Fibroblast of villous mesenchyme (primary cell): Measurements from ENCODE around the gene MTG2. TPM values are rescaled to one million over a fixed set of nuclear protein-coding genes. Genes with fewer than 3 reads are reported as not detected.

Experiments used
- DNase-seq: peaks from one replicate; pipeline ENCODE4 v3.0.0-alpha.2; 2010; ENCODE audit warnings: low read depth
- H3K4me3 ChIP-seq: 2 replicates; pipeline ENCODE4 v1.5.1; 2011; ENCODE audit warnings: low read depth, mild to moderate bottlenecking, low read length
- total RNA-seq: library from RNA; depleted of rRNA; stranded (reverse); fragments of >200 nt; gene quantifications from 2 replicates; pipeline ENCODE4 v1.2.3, GENCODE V29; 2012
- TF ChIP-seq, protein P1 (sequence below): IDR thresholded peaks from 2 replicates; pipeline ENCODE4 v1.5.1; 2012; ENCODE audit warnings: low read depth, mild to moderate bottlenecking, low read length; ENCODE audit not compliant: insufficient read depth

The MTG2 gene
- total RNA-seq, 1 donor, result 19.9 TPM

DNA sequence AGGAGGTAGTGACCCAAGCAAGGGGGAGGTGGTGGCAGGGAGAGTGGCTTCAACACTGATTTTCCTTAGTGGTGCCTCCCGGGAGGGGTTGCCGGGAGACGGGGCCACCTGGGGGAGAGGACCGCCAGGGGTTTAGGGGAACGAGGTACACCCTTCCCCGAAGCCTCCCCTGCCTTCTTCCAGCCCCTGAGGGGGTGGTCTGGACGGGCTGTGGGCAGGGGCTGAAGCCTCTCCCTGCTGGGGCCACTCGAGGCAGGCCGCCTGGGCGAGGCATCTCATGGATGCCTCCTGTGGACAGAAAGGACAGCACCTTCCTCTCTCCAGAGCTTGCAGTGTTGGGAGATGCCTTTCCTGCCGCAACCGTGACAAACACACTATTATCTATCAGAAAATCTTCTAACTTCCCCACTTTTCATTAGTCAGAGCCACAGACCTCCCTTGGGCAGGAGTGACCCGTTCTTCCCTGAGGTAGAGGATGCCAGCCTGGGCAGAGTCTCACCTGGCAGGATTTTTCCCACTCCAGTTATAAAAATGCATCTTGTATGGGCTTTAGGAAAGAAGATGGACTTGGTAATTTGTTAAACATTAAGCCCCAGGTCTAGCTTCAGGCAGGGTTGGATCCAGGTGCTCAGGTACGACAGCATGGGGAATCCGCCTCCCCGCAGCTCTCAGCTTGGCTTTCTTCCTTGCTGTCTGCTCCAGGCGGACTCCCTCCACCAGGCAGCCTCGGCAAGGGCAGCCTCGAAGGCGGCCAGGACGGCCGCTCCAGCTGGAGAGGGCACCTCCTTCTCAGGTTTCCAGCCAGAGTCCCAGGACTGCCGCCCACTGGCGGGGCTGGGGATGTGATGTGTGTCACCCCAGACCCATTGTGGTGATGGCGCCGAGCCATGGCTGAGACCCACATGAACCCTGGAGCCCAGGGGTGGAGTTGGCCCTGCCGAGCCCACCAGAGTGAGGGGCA, 26.2 kb downstream of the MTG2 start:
- DNase-seq, result no peak
- TF ChIP-seq, protein P1, sequence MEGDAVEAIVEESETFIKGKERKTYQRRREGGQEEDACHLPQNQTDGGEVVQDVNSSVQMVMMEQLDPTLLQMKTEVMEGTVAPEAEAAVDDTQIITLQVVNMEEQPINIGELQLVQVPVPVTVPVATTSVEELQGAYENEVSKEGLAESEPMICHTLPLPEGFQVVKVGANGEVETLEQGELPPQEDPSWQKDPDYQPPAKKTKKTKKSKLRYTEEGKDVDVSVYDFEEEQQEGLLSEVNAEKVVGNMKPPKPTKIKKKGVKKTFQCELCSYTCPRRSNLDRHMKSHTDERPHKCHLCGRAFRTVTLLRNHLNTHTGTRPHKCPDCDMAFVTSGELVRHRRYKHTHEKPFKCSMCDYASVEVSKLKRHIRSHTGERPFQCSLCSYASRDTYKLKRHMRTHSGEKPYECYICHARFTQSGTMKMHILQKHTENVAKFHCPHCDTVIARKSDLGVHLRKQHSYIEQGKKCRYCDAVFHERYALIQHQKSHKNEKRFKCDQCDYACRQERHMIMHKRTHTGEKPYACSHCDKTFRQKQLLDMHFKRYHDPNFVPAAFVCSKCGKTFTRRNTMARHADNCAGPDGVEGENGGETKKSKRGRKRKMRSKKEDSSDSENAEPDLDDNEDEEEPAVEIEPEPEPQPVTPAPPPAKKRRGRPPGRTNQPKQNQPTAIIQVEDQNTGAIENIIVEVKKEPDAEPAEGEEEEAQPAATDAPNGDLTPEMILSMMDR, result no peak
- no peak overlapping the region for H3K4me3 ChIP-seq

DNA sequence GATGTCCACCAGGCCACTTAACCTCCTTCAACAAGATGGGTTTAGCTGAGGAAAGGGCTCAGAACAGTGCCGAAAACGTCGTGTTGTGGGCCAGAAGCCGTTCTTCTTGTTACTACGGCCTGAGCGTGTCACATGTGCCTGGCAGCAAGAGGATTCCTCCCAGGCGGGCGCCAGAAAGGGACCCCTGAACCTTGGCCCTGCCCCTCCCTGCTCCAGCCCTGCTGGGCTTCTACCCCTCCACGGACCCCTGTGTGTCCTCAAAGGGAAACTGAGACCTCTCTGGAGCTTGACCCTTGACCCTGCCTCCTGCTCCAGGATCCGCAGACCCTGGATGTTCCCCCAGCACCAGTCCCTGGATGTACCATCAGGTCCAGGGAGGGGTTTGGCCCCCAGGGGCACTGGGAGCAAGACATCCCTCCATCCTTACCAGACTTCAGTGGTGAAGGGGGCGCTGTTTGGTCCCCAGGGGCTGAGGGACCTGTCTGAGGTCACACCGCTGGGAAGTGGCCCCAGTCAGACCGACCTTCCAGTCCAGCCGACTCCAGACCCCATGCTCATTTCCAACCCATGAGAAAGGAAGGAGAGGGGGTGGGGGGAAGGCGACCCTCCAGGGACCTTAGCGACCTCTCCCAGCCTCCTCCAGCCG, 27.1 kb downstream of the MTG2 start:
- DNase-seq, result no peak
- no peak overlapping the region for H3K4me3 ChIP-seq
- TF ChIP-seq, protein P1, result no peak

DNA sequence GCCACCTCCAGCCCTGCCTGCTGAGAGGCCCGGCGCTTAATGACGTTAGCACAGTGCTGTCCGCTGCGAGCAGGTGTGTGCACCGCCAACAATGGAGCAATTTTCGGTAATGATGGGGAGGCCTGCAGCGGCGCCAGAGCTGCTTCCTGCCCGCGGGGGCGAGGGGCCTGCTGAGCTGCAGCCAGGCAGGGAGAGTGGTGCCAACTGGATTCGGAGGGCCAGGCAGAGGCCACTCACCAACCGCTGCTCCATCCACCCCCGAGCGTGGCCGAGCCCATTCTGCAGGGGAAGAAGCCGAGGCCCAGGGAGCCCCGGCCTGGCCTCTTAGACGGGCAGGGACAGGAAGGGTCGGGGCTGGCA, 27.6 kb downstream of the MTG2 start:
- TF ChIP-seq, protein P1, result no peak
- no peak for DNase-seq

DNA sequence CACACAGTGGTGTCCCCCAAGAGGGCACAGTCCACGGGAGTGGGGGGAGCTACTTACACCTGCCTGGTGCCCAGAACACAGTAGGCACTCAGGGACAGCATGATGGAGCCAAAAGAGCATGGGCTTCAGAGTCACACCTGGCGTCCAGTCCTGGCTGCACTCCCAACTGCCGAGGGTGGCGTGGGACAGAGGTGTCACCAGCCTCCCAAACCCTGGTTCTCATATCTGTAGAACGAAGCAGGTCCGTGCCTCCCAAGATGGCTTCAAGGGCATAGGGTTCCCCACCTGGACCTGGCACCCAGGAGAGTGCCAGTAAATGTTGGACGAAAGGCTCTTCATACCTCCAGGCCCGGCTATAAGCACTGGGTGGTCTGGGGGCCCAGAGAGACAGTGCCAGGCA, 28.4 kb downstream of the MTG2 start:
- TF ChIP-seq, protein P1, result no peak
- no peak for DNase-seq
- H3K4me3 ChIP-seq, result no peak overlapping the region

More for the DNA sequence above, 27.6 kb downstream of the MTG2 start:
- no peak overlapping the region for H3K4me3 ChIP-seq

DNA sequence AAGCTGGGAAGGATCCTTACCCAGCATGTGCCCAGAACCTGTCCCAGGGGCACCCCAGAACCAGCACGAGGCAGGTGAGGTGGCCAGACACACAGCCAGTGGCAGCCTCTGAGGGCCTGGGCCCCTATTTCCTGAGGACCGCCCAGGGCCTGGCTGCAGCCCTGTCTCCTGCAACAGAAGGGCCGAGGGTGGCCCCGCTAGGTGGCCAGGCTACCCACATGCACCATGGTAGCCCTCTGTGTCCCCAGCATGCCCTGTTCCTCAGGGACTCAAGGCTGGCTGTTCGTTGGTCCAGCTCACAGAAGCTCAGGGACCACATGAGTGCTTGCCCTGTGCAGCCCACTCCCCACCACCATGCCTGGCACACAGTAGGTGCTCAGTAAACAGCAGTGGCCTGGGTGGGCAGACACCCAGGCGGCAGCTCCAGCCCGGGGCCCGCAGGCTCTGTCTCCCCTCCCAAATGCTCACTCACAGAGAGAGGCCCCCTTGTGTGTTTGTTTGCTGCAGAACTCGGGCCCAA, 29.0 kb downstream of the MTG2 start:
- H3K4me3 ChIP-seq, result no peak overlapping the region
- no peak for DNase-seq
- TF ChIP-seq, protein P1, result no peak

DNA sequence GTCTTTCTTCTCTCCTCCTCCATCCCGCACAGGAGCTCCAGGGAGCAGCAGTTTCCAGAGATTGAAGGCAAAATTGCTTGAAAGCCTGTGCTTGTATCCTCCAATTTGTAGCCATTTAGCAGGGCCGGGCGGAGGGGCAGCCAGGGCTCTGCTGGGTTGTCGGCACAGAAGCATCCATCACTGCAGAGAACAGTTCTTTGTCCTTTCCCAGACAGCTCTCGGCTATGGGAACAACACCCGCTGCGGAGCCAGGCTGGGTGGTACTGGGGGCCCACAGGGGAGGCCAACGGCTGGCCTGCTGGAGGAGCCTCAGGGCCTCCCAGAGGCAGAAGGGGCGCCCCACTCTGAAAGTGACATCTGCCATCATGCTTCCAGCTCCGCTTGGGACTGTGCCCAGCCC, 29.5 kb downstream of the MTG2 start:
- no peak for DNase-seq
- H3K4me3 ChIP-seq, result no peak overlapping the region
- TF ChIP-seq, protein P1, result no peak
